DMS53 (cell line): ENCODE data around the gene ZNF385A.
A peak's percentile ranks its signal among the peaks of the same experiment; 100 is the strongest.

Experiments used
- DNase-seq: peaks from one replicate; lab custom pipeline; 2025; lab: John Stamatoyannopoulos, UW

The ZNF385A gene

DNA sequence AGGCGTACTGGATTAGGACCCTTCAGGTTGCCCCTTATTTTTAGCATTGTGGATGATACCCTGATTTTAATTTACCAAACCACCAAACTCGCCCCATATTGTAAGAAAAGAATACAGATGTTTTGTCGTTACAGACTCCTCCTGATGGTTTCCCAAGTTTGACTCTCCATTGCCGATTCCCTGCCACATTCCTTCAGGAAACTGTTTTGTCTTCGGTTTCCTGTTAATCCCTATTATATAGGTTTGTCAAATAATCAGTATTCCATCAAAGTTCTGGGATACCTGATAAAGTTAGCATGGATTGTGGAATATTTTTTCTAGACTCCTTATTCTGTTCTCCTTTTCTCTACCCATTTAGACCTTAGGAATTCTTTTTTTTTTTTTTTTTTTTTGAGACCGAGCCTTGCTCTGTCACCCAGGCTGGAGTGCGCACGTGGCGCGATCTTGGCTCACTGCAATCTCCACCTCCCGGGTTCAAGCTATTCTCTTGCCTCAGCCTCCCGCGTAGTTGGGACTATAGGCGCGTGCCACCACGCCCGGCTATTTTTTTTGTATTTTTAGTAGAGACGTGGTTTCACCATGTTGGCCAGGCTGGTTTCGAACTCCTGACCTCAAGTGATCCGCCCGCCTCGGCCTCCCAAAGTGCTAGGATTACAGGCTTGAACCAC lies 59.0 kb downstream of the ZNF385A start:
- peak; percentile 58 for DNase-seq

DNA sequence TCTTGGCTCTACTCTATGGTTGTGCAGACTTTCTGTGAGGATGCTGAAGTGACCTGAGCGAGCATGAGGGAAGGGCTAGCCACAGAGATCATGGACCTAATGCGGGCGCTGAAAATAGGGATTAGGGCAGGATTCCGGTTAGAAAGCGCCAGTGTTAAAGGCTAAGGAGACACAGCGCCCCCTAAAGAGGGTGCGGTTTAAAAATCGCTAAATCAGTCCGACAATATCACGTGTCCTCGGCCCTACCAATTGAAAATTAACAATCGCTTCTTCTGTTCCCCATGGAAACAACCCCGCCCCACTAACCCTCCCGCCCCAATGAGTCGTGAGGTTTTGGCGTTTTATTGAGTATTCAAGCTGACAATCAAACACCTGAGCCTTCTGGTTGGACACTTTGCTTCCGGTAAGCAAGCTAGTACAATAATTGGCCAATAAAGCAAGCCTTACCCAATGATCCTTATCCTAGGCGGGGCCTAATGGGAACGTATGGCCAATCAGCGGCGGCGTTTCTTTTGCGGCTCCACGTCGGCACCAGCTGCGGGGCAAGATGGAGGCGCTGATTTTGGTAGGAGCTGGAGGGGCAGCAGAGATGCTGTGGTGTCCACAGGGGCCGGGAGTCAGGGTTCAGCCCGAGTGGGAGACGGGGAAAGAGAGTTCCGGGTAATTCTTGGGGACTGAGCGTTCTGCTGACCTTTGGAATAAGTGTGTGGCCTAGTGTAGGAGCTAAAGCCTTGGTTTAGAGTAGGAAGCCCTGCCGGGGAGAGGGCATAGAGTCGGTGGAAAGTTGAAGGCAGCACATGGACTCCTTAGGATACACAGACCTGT lies 59.7 kb downstream of the ZNF385A start, which contains the start of gene COPZ1:
Gene COPZ1 (plus strand): TSS at position 515 of the 825 bp plus-strand sequence. CDS start 33 bp downstream, at position 548.
- peak; percentile 100 for DNase-seq

DNA sequence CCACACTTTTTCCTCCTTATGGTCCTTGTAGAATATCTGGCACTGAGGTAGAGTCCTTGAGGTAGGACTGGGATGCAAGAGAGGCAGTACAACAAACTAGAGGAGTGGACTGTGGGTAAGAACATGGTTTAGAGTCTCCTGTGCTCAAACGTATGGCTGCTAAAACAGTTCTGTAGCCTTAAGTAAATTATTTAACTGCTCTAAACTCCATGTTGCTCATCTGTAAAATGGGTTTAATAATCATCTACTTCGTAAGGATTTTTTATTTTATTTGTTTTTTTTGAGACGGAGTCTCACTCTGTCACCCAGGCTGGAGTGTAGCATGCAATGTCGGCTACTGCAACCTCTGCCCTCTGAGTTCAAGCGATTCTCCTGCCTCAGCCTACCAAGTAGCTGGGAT lies 63.2 kb downstream of the ZNF385A start:
- no peak for DNase-seq
